D721Med (cell line): ENCODE data around the gene CDK2.
"Not testable (repeated sequence)": the region's sequence is repeated elsewhere in the genome, so short reads cannot be mapped to it uniquely, and the experiment has no call there.

ENCODE experiments used
- DNase-seq: peaks from one replicate; pipeline ENCODE4 v3.0.0; 2011; ENCODE audit warnings: low spot score; ENCODE audit not compliant: insufficient read length
- FAIRE-seq: peaks from 2 replicates; lab custom pipeline; 2011; peaks lifted over from hg19 to GRCh38; lab: Jason Lieb, UNC
- TF ChIP-seq, protein P1 (sequence below): IDR thresholded peaks from 2 replicates; pipeline ENCODE4 v1.5.1; 2012; ENCODE audit warnings: mild to moderate bottlenecking, control low read depth; ENCODE audit not compliant: insufficient read depth; ENCODE audit errors: missing control alignments

CDK2 gene

GRCh38 chr12:55982319-55982936, 15.8 kb downstream of the CDK2 start:
- TF ChIP-seq, protein P1, sequence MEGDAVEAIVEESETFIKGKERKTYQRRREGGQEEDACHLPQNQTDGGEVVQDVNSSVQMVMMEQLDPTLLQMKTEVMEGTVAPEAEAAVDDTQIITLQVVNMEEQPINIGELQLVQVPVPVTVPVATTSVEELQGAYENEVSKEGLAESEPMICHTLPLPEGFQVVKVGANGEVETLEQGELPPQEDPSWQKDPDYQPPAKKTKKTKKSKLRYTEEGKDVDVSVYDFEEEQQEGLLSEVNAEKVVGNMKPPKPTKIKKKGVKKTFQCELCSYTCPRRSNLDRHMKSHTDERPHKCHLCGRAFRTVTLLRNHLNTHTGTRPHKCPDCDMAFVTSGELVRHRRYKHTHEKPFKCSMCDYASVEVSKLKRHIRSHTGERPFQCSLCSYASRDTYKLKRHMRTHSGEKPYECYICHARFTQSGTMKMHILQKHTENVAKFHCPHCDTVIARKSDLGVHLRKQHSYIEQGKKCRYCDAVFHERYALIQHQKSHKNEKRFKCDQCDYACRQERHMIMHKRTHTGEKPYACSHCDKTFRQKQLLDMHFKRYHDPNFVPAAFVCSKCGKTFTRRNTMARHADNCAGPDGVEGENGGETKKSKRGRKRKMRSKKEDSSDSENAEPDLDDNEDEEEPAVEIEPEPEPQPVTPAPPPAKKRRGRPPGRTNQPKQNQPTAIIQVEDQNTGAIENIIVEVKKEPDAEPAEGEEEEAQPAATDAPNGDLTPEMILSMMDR = no peak
- DNase-seq (no peak), FAIRE-seq (no peak)

DNA sequence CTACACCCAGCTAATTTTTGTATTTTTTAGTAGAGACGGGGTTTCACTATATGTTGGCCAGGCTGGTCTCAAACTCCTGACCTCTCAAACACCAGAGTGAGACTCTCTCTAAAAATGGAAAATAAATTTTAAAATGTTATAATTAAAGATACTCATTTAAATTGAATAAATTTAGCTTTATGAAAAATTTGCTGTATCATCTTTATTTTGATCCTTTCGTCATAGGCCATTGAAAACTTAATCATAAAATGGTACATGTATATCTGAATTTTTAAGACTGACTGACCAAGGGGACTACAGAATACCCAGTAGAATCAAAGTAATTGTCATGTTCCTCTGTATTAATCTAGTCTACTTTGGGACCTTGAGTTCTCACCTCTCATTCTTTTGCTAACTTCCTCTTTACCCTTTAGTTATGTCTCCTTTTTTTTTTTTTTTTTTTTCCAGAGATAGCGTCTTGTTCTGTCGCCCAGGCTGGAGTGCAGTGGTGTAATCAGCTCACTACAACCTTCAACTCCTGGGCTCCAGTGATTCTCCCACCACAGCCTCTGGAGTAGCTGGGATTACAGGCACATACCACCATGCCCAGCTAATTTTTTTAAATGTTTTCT, 16.7 kb downstream of the CDK2 start:
- TF ChIP-seq, protein P1 = no peak
- FAIRE-seq (no peak), DNase-seq (no peak)

GRCh38 chr12:55984861-55985260, 18.2 kb downstream of the CDK2 start:
- FAIRE-seq (no peak), DNase-seq (no peak)
- TF ChIP-seq, protein P1 = no peak

GRCh38 chr12:55985341-55985740, 18.7 kb downstream of the CDK2 start:
- TF ChIP-seq, protein P1 = no peak
- FAIRE-seq (no peak), DNase-seq (no peak)

DNA sequence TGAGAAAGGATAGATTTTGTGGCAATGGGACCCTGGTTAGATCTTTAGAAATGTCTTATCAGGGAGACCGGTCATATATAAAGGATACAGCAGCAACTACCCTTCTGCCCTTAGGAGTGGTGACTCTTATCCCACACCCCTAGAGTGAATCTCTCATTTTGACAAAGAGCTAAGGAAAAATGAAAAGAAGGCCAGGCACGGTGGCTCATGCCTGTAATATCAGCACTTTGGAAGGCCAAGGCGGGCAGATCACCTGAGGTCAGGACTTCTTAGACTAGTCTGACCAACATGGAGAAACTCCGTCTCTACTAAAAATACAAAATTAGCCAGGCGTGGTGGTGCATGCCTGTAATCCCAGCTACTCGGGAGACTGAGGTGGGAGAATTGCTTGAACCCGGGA, 19.3 kb downstream of the CDK2 start:
- not testable (repeated sequence) for FAIRE-seq

DNA sequence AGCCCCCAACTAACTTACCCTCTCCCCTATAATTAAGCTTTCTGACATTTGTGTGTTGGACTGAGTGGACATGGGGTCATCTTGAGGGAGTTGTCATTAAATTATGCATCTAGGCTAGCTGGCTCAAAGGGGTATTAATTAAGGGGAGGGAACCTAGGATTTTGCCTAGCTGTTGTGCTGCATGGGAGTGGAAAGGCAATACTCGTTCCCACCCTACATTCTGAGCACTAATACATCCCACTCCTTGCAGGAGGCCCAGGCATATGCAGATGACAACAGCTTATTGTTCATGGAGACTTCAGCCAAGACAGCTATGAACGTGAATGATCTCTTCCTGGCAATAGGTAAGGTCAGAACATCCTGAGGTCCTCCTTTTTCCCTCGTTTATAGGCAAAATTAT, 24.5 kb downstream of the CDK2 start:
- DNase-seq = no peak

More for the DNA sequence above, 19.3 kb downstream of the CDK2 start:
- DNase-seq = not testable (repeated sequence)

DNA sequence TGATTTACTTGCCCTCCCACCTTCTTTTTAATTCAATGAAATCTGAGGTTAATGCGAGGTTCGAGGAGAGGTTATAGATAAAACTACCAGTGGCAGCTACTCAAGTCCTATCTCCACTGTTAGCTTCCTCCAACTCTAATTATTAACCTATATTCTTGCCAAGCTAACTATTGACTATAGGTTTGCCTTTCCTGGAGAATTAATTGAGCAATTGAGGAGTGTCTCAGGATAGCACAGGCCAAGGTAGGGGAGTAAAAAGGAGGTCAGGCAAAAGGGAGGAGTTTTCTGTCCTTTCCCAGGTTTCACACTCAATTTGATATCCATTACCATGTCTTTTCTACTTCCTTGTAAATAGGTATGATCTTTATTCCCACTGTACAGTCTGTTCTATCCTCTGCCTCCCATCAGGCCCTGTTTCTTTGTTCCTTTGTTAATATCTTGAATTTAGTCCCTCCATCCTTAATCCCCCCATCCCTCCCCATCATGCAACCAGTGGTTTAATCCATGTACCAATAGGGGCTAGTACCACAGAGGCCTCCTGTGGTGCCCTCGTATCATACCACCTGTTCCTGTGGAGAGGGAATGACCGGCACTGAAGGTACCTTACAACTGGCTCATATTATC, 26.7 kb downstream of the CDK2 start:
- FAIRE-seq = no peak
- DNase-seq = no peak
- TF ChIP-seq, protein P1 = no peak

More for the DNA sequence above, 24.5 kb downstream of the CDK2 start:
- no peak for FAIRE-seq
- TF ChIP-seq, protein P1 = no peak
